C1 segment of cervical spinal cord (tissue), 14 donors: ENCODE measurements around the gene C6orf52.
A peak's percentile ranks its signal among the peaks of the same experiment; 100 is the strongest.
"Not testable (repeated sequence)": the region's sequence is repeated elsewhere in the genome, so short reads cannot be mapped to it uniquely, and the experiment has no call there.

ENCODE experiments used
- DNase-seq, 14 donors: peaks; one replicate each; lab custom pipeline; 2025; lab: John Stamatoyannopoulos, UW

Gene C6orf52

GRCh38 chr6:10694302-10695085 lies at the start of gene C6orf52, which contains the start of gene PAK1IP1:
TSS of gene C6orf52 (minus strand) at chr6:10694616. CDS start at chr6:10687550, 7,066 bp downstream.
TSS of gene PAK1IP1 (plus strand) at chr6:10694972. CDS start at chr6:10694986, 14 bp downstream.
- peak; percentile 31 to 93 (median 90) for DNase-seq

GRCh38 chr6:10743515-10743914 lies 49.1 kb upstream of the C6orf52 start:
- no peak for DNase-seq

- no peak for DNase-seq
Measured at GRCh38 chr6:10742251-10742650, 47.8 kb upstream of the C6orf52 start.

- not testable (repeated sequence) for DNase-seq
Measured at GRCh38 chr6:10741643-10742042, 47.2 kb upstream of the C6orf52 start.

GRCh38 chr6:10740061-10740460 lies 45.6 kb upstream of the C6orf52 start:
- no peak for DNase-seq

GRCh38 chr6:10736731-10737130 lies 42.3 kb upstream of the C6orf52 start:
- no peak for DNase-seq

GRCh38 chr6:10733863-10734262 lies 39.4 kb upstream of the C6orf52 start:
- DNase-seq = no peak

GRCh38 chr6:10733151-10733715 lies 38.8 kb upstream of the C6orf52 start:
- no peak for DNase-seq

GRCh38 chr6:10730254-10730653 lies 35.8 kb upstream of the C6orf52 start:
- DNase-seq = no peak

- DNase-seq = peak in 10 of 14 donors; percentile 1 to 49 (median 22)
Measured at GRCh38 chr6:10725716-10726115, 31.3 kb upstream of the C6orf52 start.

GRCh38 chr6:10725044-10725443 lies 30.6 kb upstream of the C6orf52 start:
- DNase-seq = no peak

GRCh38 chr6:10723567-10723881 lies 29.1 kb upstream of the C6orf52 start:
- DNase-seq = no peak

GRCh38 chr6:10722820-10723566 lies 28.6 kb upstream of the C6orf52 start, which contains the start of gene TMEM14C:
TSS of gene TMEM14C (plus strand) at chr6:10723070. CDS start at chr6:10724614, 1,544 bp downstream.
- DNase-seq = peak; percentile 70 to 99 (median 92)

- no peak for DNase-seq
Measured at GRCh38 chr6:10722570-10722819, 28.1 kb upstream of the C6orf52 start.

GRCh38 chr6:10721850-10722569 lies 27.6 kb upstream of the C6orf52 start:
- DNase-seq = no peak

- not testable (repeated sequence) for DNase-seq
Measured at GRCh38 chr6:10720960-10721849, 26.8 kb upstream of the C6orf52 start.

- peak in 6 of 14 donors; percentile 5 to 33 (median 18) for DNase-seq
Measured at GRCh38 chr6:10720265-10720959, 26.0 kb upstream of the C6orf52 start.

- DNase-seq = no peak
Measured at GRCh38 chr6:10719964-10720264, 25.5 kb upstream of the C6orf52 start.

- DNase-seq = no peak
Measured at GRCh38 chr6:10719296-10719963, 25.0 kb upstream of the C6orf52 start.

GRCh38 chr6:10713962-10714361 lies 19.5 kb upstream of the C6orf52 start:
- DNase-seq = no peak
